ENCODE data around the gene CEP164. TPM values are rescaled to one million over a fixed set of nuclear protein-coding genes. Genes with fewer than 3 reads are reported as not detected.

CEP164 gene
- total and polyA plus RNA-seq, 2 experiments from 2014 or later: 13.9 to 23.8 TPM

GRCh38 chr11:117462864-117463247 lies 135.2 kb downstream of the CEP164 start:
- TF ChIP-seq POLR2AphosphoS5 (IDR thresholded peaks at IDR 0.05; ENCODE audit: low read depth) (no peak), EZH2phosphoT487 (IDR thresholded peaks at IDR 0.05; ENCODE audit: unreplicated experiment) (no peak), ZNF331 (CRISPR knock-in tag; IDR thresholded peaks at IDR 0.05; ENCODE audit: low read depth) (no peak), CREB1 (CRISPR knock-in tag; IDR thresholded peaks at IDR 0.05; ENCODE audit: low read depth) (no peak)
- TF ChIP-seq, protein P1, sequence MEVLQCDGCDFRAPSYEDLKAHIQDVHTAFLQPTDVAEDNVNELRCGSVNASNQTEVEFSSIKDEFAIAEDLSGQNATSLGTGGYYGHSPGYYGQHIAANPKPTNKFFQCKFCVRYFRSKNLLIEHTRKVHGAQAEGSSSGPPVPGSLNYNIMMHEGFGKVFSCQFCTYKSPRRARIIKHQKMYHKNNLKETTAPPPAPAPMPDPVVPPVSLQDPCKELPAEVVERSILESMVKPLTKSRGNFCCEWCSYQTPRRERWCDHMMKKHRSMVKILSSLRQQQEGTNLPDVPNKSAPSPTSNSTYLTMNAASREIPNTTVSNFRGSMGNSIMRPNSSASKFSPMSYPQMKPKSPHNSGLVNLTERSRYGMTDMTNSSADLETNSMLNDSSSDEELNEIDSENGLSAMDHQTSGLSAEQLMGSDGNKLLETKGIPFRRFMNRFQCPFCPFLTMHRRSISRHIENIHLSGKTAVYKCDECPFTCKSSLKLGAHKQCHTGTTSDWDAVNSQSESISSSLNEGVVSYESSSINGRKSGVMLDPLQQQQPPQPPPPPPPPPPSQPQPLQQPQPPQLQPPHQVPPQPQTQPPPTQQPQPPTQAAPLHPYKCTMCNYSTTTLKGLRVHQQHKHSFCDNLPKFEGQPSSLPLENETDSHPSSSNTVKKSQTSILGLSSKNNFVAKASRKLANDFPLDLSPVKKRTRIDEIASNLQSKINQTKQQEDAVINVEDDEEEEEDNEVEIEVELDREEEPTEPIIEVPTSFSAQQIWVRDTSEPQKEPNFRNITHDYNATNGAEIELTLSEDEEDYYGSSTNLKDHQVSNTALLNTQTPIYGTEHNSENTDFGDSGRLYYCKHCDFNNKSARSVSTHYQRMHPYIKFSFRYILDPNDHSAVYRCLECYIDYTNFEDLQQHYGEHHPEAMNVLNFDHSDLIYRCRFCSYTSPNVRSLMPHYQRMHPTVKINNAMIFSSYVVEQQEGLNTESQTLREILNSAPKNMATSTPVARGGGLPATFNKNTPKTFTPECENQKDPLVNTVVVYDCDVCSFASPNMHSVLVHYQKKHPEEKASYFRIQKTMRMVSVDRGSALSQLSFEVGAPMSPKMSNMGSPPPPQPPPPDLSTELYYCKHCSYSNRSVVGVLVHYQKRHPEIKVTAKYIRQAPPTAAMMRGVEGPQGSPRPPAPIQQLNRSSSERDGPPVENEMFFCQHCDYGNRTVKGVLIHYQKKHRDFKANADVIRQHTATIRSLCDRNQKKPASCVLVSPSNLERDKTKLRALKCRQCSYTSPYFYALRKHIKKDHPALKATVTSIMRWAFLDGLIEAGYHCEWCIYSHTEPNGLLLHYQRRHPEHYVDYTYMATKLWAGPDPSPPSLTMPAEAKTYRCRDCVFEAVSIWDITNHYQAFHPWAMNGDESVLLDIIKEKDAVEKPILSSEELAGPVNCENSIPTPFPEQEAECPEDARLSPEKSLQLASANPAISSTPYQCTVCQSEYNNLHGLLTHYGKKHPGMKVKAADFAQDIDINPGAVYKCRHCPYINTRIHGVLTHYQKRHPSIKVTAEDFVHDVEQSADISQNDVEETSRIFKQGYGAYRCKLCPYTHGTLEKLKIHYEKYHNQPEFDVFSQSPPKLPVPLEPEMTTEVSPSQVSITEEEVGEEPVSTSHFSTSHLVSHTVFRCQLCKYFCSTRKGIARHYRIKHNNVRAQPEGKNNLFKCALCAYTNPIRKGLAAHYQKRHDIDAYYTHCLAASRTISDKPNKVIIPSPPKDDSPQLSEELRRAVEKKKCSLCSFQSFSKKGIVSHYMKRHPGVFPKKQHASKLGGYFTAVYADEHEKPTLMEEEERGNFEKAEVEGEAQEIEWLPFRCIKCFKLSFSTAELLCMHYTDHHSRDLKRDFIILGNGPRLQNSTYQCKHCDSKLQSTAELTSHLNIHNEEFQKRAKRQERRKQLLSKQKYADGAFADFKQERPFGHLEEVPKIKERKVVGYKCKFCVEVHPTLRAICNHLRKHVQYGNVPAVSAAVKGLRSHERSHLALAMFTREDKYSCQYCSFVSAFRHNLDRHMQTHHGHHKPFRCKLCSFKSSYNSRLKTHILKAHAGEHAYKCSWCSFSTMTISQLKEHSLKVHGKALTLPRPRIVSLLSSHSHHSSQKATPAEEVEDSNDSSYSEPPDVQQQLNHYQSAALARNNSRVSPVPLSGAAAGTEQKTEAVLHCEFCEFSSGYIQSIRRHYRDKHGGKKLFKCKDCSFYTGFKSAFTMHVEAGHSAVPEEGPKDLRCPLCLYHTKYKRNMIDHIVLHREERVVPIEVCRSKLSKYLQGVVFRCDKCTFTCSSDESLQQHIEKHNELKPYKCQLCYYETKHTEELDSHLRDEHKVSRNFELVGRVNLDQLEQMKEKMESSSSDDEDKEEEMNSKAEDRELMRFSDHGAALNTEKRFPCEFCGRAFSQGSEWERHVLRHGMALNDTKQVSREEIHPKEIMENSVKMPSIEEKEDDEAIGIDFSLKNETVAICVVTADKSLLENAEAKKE (CRISPR knock-in tag; IDR thresholded peaks at IDR 0.05): no peak
- Mint-ChIP-seq H3K27me3 (ENCODE audit: insufficient read depth, low read depth, poor library complexity) (peaks cover 22% of the 10 kb centered on the region), H3K36me3 (ENCODE audit: low read depth) (no peaks in the 10 kb centered on the region), H3K27ac (no peak overlapping the region), H3K4me3 (no peak overlapping the region), H3K4me1 (peaks cover 10% of the 10 kb centered on the region), H3K9me3 (no peaks in the 10 kb centered on the region)
- no peak overlapping the region for H2AFZ ChIP-seq
- ATAC-seq (no peak), DNase-seq (ENCODE audit: low spot score) (no peak)
- no peaks in the 10 kb centered on the region for H3K9me2 ChIP-seq (ENCODE audit: insufficient read depth)
- H3K79me2 ChIP-seq (replicated peaks; ENCODE audit: insufficient read depth): no peaks in the 10 kb centered on the region
- H3K4me1 ChIP-seq (ENCODE audit: insufficient read depth): no peaks in the 10 kb centered on the region
- no peaks in the 10 kb centered on the region for H3K36me3 ChIP-seq (ENCODE audit: insufficient read depth)
- H3K4me2 ChIP-seq: no peak overlapping the region
- H3K27ac ChIP-seq (ENCODE audit: low read depth): no peak overlapping the region
- no peaks in the 10 kb centered on the region for H4K20me1 ChIP-seq (replicated peaks; ENCODE audit: insufficient read depth)
- H3K27me3 ChIP-seq (ENCODE audit: insufficient read depth): no peaks in the 10 kb centered on the region
- no peak overlapping the region for H3K4me3 ChIP-seq
- no peaks in the 10 kb centered on the region for H3F3A ChIP-seq (replicated peaks; ENCODE audit: low read depth)

Other genes with a start within 250 kb of the CEP164 start
- 27.8 and 33.9 TPM in 2 replicates for gene SIK3, start 229.4 kb upstream of the CEP164 start, total RNA-seq (2014; rRNA removed; shearing (Covaris generic))
- gene SIK3, start 229.4 kb upstream of the CEP164 start, polyA plus RNA-seq (2016; fragmentation: Nextera tagmentation; extraction: Ambion mirVana): 6.1 and 7.3 TPM in 2 replicates
- gene PAFAH1B2, start 183.6 kb upstream of the CEP164 start, total RNA-seq (2014; rRNA removed; shearing (Covaris generic)): 143 and 148 TPM in 2 replicates
- 74.1 and 87.5 TPM in 2 replicates for gene PAFAH1B2, start 183.6 kb upstream of the CEP164 start, polyA plus RNA-seq (2016; fragmentation: Nextera tagmentation; extraction: Ambion mirVana)
- gene SIDT2, start 149.1 kb upstream of the CEP164 start, total RNA-seq (2014; rRNA removed; shearing (Covaris generic)): 11.3 and 12.1 TPM in 2 replicates
- 7.5 and 9.2 TPM in 2 replicates for gene SIDT2, start 149.1 kb upstream of the CEP164 start, polyA plus RNA-seq (2016; fragmentation: Nextera tagmentation; extraction: Ambion mirVana)
- 130 and 138 TPM in 2 replicates for gene TAGLN, start 128.5 kb upstream of the CEP164 start, total RNA-seq (2014; rRNA removed; shearing (Covaris generic))
- 86.8 TPM in 2 replicates for gene TAGLN, start 128.5 kb upstream of the CEP164 start, polyA plus RNA-seq (2016; fragmentation: Nextera tagmentation; extraction: Ambion mirVana)
- 46.4 and 61.1 TPM in 2 replicates for gene PCSK7, start 95.8 kb upstream of the CEP164 start, total RNA-seq (2014; rRNA removed; shearing (Covaris generic))
- 12.4 and 12.5 TPM in 2 replicates for gene PCSK7, start 95.8 kb upstream of the CEP164 start, polyA plus RNA-seq (2016; fragmentation: Nextera tagmentation; extraction: Ambion mirVana)
- 19.4 and 23.5 TPM in 2 replicates for gene RNF214, start 95.2 kb upstream of the CEP164 start, total RNA-seq (2014; rRNA removed; shearing (Covaris generic))
- 23.6 and 28.4 TPM in 2 replicates for gene RNF214, start 95.2 kb upstream of the CEP164 start, polyA plus RNA-seq (2016; fragmentation: Nextera tagmentation; extraction: Ambion mirVana)
- gene BACE1-AS, start 36.5 kb upstream of the CEP164 start, total RNA-seq (2014; rRNA removed; shearing (Covaris generic)): 8.5 and 10.6 TPM in 2 replicates
- 18.6 and 19.6 TPM in 2 replicates for gene BACE1-AS, start 36.5 kb upstream of the CEP164 start, polyA plus RNA-seq (2016; fragmentation: Nextera tagmentation; extraction: Ambion mirVana)
- gene BACE1, start 11.6 kb upstream of the CEP164 start, total RNA-seq (2014; rRNA removed; shearing (Covaris generic)): 7.2 and 9.2 TPM in 2 replicates
- 1.9 and 2.4 TPM in 2 replicates for gene BACE1, start 11.6 kb upstream of the CEP164 start, polyA plus RNA-seq (2016; fragmentation: Nextera tagmentation; extraction: Ambion mirVana)